Parathyroid adenoma (tissue), 2 donors: ENCODE data around the gene PSG1.
"Not testable (repeated sequence)": the region's sequence is repeated elsewhere in the genome, so short reads cannot be mapped to it uniquely, and the experiment has no call there.

ENCODE experiments used
- H2AFZ ChIP-seq: fragments of 300-600 bp; sonication (generic); one replicate; pipeline ENCODE4 v1.7.0; 2017; ENCODE audit warnings: antibody characterized with exemption, mild to moderate bottlenecking
- H3K27ac ChIP-seq: fragments of 300-600 bp; sonication (generic); one replicate; pipeline ENCODE4 v1.7.0; 2017
- H3K27me3 ChIP-seq: fragments of 300-600 bp; sonication (generic); one replicate; pipeline ENCODE4 v1.7.0; 2017; ENCODE audit warnings: low read length; ENCODE audit not compliant: control insufficient read depth, insufficient read depth
- H3K36me3 ChIP-seq: fragments of 300-600 bp; sonication (generic); one replicate; pipeline ENCODE4 v1.7.0; 2017; ENCODE audit warnings: low read length; ENCODE audit not compliant: control insufficient read depth, insufficient read depth
- H3K4me1 ChIP-seq: fragments of 300-600 bp; sonication (generic); one replicate; pipeline ENCODE4 v1.7.0; 2017; ENCODE audit warnings: control low read depth
- H3K4me2 ChIP-seq: fragments of 300-600 bp; sonication (generic); one replicate; pipeline ENCODE4 v1.7.0; 2017; ENCODE audit warnings: low read length
- H3K4me3 ChIP-seq: fragments of 300-600 bp; sonication (generic); one replicate; pipeline ENCODE4 v1.7.0; 2017; ENCODE audit warnings: low read depth, low read length
- H3K79me2 ChIP-seq: fragments of 300-600 bp; sonication (generic); one replicate; pipeline ENCODE4 v1.7.0; 2017; ENCODE audit warnings: control low read depth
- H3K9ac ChIP-seq: fragments of 300-600 bp; sonication (generic); one replicate; pipeline ENCODE4 v1.7.0; 2017; ENCODE audit warnings: mild to moderate bottlenecking
- H3K9me3 ChIP-seq: fragments of 300-600 bp; sonication (generic); one replicate; pipeline ENCODE4 v1.7.0; 2017; ENCODE audit warnings: low read length; ENCODE audit not compliant: control insufficient read depth
- CTCF ChIP-seq: fragments of 300-600 bp; sonication (generic); IDR thresholded peaks from one replicate; pipeline ENCODE4 v1.7.0; 2017; ENCODE audit warnings: antibody characterized with exemption, mild to moderate bottlenecking
- donor health status: primary hyperparathyroidism.

The PSG1 gene

GRCh38 chr19:42850981-42851717 is 28.4 kb downstream of the PSG1 start:
- H3K9ac ChIP-seq: no peak overlapping the region
- H3K27me3 ChIP-seq: no peaks in the 10 kb centered on the region
- H3K36me3 ChIP-seq: no peaks in the 10 kb centered on the region
- H2AFZ ChIP-seq: peak overlapping the region; percentile 15
- H3K27ac ChIP-seq: peak overlapping the region; percentile 72
- no peaks in the 10 kb centered on the region for H3K9me3 ChIP-seq
- no peak overlapping the region for H3K4me3 ChIP-seq
- H3K79me2 ChIP-seq: no peaks in the 10 kb centered on the region
- peaks cover 11% of the 10 kb centered on the region for H3K4me1 ChIP-seq
- H3K4me2 ChIP-seq: no peak overlapping the region
- no peak for TF ChIP-seq CTCF

GRCh38 chr19:42846597-42846996 is 32.9 kb downstream of the PSG1 start:
- H3K79me2 ChIP-seq: no peaks in the 10 kb centered on the region
- no peaks in the 10 kb centered on the region for H3K27me3 ChIP-seq
- no peak overlapping the region for H2AFZ ChIP-seq
- H3K9me3 ChIP-seq: no peaks in the 10 kb centered on the region
- TF ChIP-seq CTCF: no peak
- no peak overlapping the region for H3K27ac ChIP-seq
- H3K4me1 ChIP-seq: peaks cover 8% of the 10 kb centered on the region
- no peak overlapping the region for H3K9ac ChIP-seq
- H3K4me2 ChIP-seq: no peak overlapping the region
- no peak overlapping the region for H3K4me3 ChIP-seq
- H3K36me3 ChIP-seq: no peaks in the 10 kb centered on the region

GRCh38 chr19:42843631-42844030 is 35.9 kb downstream of the PSG1 start:
- not testable (repeated sequence) for H3K9me3 ChIP-seq, H3K36me3 ChIP-seq, H3K4me2 ChIP-seq, H2AFZ ChIP-seq, H3K4me3 ChIP-seq, H3K79me2 ChIP-seq, H3K27me3 ChIP-seq, H3K9ac ChIP-seq, H3K27ac ChIP-seq, H3K4me1 ChIP-seq

- not testable (repeated sequence) for H3K27me3 ChIP-seq, H2AFZ ChIP-seq, H3K36me3 ChIP-seq, H3K4me2 ChIP-seq, H3K9ac ChIP-seq, H3K27ac ChIP-seq, H3K4me1 ChIP-seq, H3K79me2 ChIP-seq, H3K4me3 ChIP-seq, H3K9me3 ChIP-seq
Measured at GRCh38 chr19:42832746-42833442, 46.6 kb downstream of the PSG1 start.

GRCh38 chr19:42832023-42832680 is 47.4 kb downstream of the PSG1 start:
- H3K9ac ChIP-seq, H3K4me2 ChIP-seq, H2AFZ ChIP-seq, H3K79me2 ChIP-seq, H3K4me1 ChIP-seq, H3K27me3 ChIP-seq, H3K36me3 ChIP-seq, H3K27ac ChIP-seq, H3K4me3 ChIP-seq, H3K9me3 ChIP-seq: not testable (repeated sequence)
